Liver (tissue), 9 donors: ENCODE results near the gene SGK1. TPM values are rescaled to one million over a fixed set of nuclear protein-coding genes. Genes with fewer than 3 reads are reported as not detected.

Experiments used
- DNase-seq: peaks from one replicate; pipeline ENCODE4 v3.0.0-alpha.2; 2017; ENCODE audit warnings: low spot score
- H3K27ac ChIP-seq, 2 donors: one replicate each; pipeline ENCODE4 v1.7.0; 2013; ENCODE audit warnings: inconsistent platforms in 2 of 2, low read length in 2 of 2, control low read depth in 1 of 2, low read depth in 1 of 2, mild to moderate bottlenecking in 1 of 2
- H3K27me3 ChIP-seq, 4 donors: one replicate each; pipeline versions ENCODE4 v1.6.1 to v1.7.0; 2013; ENCODE audit warnings: low read length in 3 of 4, inconsistent platforms in 1 of 4, mild to moderate bottlenecking in 1 of 4, moderate library complexity in 1 of 4; ENCODE audit not compliant: control insufficient read depth in 4 of 4, insufficient read depth in 4 of 4
- H3K36me3 ChIP-seq, 4 donors: one replicate each; pipeline versions ENCODE4 v1.6.1 to v1.7.0; 2013; ENCODE audit warnings: low read length in 3 of 4, mild to moderate bottlenecking in 3 of 4, low read depth in 1 of 4, moderate library complexity in 1 of 4; ENCODE audit not compliant: control insufficient read depth in 4 of 4, insufficient read depth in 3 of 4
- H3K4me1 ChIP-seq, 4 donors: one replicate each; pipeline versions ENCODE4 v1.6.1 to v1.7.0; 2013; ENCODE audit warnings: low read length in 3 of 4, mild to moderate bottlenecking in 3 of 4, moderate library complexity in 1 of 4; ENCODE audit not compliant: control insufficient read depth in 4 of 4, insufficient read depth in 4 of 4
- H3K4me3 ChIP-seq, 3 donors: one replicate each; pipeline versions ENCODE4 v1.6.1 to v1.7.0; 2013; ENCODE audit warnings: low read length in 3 of 3, control low read depth in 1 of 3, low read depth in 1 of 3, mild to moderate bottlenecking in 1 of 3
- H3K9ac ChIP-seq, 2 donors: one replicate each; pipeline ENCODE4 v1.7.0; 2013; ENCODE audit warnings: low read length in 2 of 2, mild to moderate bottlenecking in 2 of 2, moderate library complexity in 2 of 2, control low read depth in 1 of 2, low read depth in 1 of 2
- H3K9me3 ChIP-seq, 4 donors: one replicate each; pipeline versions ENCODE4 v1.6.1 to v1.7.0; 2013; ENCODE audit warnings: low read length in 3 of 4; ENCODE audit not compliant: control insufficient read depth in 4 of 4
- EGR1 ChIP-seq, 2 donors: IDR thresholded peaks; 2 replicates each; pipeline ENCODE4 v1.6.1; 2016 to 2018; ENCODE audit warnings: antibody characterized with exemption in 2 of 2, low read depth in 2 of 2
- FOXA1 ChIP-seq: IDR thresholded peaks from 2 replicates; pipeline ENCODE4 v1.6.1; 2016; ENCODE audit warnings: antibody characterized with exemption
- GABPA ChIP-seq, 2 donors: IDR thresholded peaks in 1 of 2; conservative IDR thresholded peaks in 1 of 2; 2 replicates each; pipeline ENCODE4 v1.6.1; 2016; ENCODE audit warnings: antibody characterized with exemption in 2 of 2, mild to moderate bottlenecking in 1 of 2, moderate library complexity in 1 of 2
- HNF4A ChIP-seq, 2 donors: conservative IDR thresholded peaks; 2 replicates each; pipeline ENCODE4 v1.6.1; 2016; ENCODE audit warnings: antibody characterized with exemption in 2 of 2, mild to moderate bottlenecking in 2 of 2
- JUND ChIP-seq, 2 donors: IDR thresholded peaks; 2 replicates each; pipeline ENCODE4 v1.6.1; 2016; ENCODE audit warnings: antibody characterized with exemption in 2 of 2
- NR2F2 ChIP-seq: IDR thresholded peaks from 2 replicates; pipeline ENCODE4 v1.6.1; 2016; ENCODE audit warnings: antibody characterized with exemption
- RXRA ChIP-seq, 2 donors: IDR thresholded peaks; 2 replicates each; pipeline ENCODE4 v1.6.1; 2017 to 2018; ENCODE audit warnings: antibody characterized with exemption in 2 of 2, mild to moderate bottlenecking in 1 of 2
- TAF1 ChIP-seq: conservative IDR thresholded peaks from 2 replicates; pipeline ENCODE4 v1.6.1; 2016; ENCODE audit warnings: antibody characterized with exemption, mild to moderate bottlenecking
- WGBS: extraction: QIAGEN DNeasy Blood & Tissue Kit; methylation state at CpG from one replicate; pipeline ENCODE4 v1.1.7; 2013; 5-methylcytosine and 5-hydroxymethylcytosine counted together
- polyA plus RNA-seq, 2 donors: library from polyadenylated mRNA; stranded (reverse) in 1 of 2; unstranded in 1 of 2; fragments of 200-250 nt in 1 of 2; fragments of >200 nt in 1 of 2; fragmentation: Nextera tagmentation in 1 of 2; extraction: Ambion mirVana in 1 of 2; gene quantifications; one replicate each; pipeline versions ENCODE4 v1.2.1 to v1.2.3, GENCODE V29; 2013 to 2015
- total RNA-seq, 2 donors: library from RNA; depleted of rRNA; stranded (reverse); fragments of >200 nt; gene quantifications; one replicate each; pipeline ENCODE4 v1.2.3, GENCODE V29; 2014
- TF ChIP-seq, protein P1 (sequence below): IDR thresholded peaks from 2 replicates; pipeline ENCODE4 v1.6.1; 2016; ENCODE audit warnings: antibody characterized with exemption, mild to moderate bottlenecking
- TF ChIP-seq, protein P2 (sequence below): IDR thresholded peaks from 2 replicates; pipeline ENCODE4 v1.6.1; 2016; ENCODE audit warnings: antibody characterized with exemption
- TF ChIP-seq, protein P3 (sequence below): fragments of 150-350 bp; IDR thresholded peaks from 2 replicates; pipeline ENCODE4 v1.5.1; 2017; ENCODE audit warnings: improper control_type of control experiment, low read depth, low read length; ENCODE audit not compliant: missing input control
- TF ChIP-seq, protein P4 (sequence below): IDR thresholded peaks from 2 replicates; pipeline ENCODE4 v1.6.1; 2016; ENCODE audit warnings: antibody characterized with exemption
- donor health status: healthy.
- donor health status: healthy.
- donor health status: healthy.
- donor health status: healthy.
- donor health status: healthy.

SGK1 gene
- total and polyA plus RNA-seq, 4 donors: 28.0 to 113 (median 35.4) TPM

DNA sequence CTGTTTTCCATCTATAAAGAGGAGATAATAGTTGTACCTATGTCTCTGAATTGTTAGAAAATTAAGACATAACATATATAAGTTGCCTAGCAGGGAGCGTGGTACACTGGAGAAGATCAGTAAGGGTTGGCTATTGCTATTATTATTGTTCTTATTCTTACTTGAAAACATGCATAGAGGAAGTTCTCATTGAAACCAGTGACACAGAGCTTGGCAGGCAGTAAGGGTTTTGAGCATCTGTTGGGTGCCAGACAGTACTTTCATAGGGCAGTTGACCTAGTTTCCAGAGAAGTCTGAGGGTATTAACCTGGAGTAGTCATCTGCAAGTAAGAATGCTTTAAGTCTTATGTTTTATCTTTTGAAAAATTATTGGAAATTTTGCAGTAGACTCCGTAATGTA is 13.3 kb upstream of the SGK1 start:
- Histone ChIP-seq H3K27ac (no peak overlapping the region), H3K36me3 (no peaks in the 10 kb centered on the region), H3K4me1 (peaks cover 0 to 3% (median 0%) of the 10 kb centered on the region in 4 donors), H3K9ac (no peak overlapping the region), H3K4me3 (no peak overlapping the region), H3K27me3 (no peaks in the 10 kb centered on the region), H3K9me3 (no peaks in the 10 kb centered on the region)
- over 99% methylated on average over 2 of the region's 2 CpGs for WGBS
- no peak for TF ChIP-seq EGR1 (IDR thresholded peaks at IDR 0.05; ENCODE audit: low read depth in 2 of 2)
- no peak for TF ChIP-seq JUND (IDR thresholded peaks at IDR 0.05)
- TF ChIP-seq, protein P1, sequence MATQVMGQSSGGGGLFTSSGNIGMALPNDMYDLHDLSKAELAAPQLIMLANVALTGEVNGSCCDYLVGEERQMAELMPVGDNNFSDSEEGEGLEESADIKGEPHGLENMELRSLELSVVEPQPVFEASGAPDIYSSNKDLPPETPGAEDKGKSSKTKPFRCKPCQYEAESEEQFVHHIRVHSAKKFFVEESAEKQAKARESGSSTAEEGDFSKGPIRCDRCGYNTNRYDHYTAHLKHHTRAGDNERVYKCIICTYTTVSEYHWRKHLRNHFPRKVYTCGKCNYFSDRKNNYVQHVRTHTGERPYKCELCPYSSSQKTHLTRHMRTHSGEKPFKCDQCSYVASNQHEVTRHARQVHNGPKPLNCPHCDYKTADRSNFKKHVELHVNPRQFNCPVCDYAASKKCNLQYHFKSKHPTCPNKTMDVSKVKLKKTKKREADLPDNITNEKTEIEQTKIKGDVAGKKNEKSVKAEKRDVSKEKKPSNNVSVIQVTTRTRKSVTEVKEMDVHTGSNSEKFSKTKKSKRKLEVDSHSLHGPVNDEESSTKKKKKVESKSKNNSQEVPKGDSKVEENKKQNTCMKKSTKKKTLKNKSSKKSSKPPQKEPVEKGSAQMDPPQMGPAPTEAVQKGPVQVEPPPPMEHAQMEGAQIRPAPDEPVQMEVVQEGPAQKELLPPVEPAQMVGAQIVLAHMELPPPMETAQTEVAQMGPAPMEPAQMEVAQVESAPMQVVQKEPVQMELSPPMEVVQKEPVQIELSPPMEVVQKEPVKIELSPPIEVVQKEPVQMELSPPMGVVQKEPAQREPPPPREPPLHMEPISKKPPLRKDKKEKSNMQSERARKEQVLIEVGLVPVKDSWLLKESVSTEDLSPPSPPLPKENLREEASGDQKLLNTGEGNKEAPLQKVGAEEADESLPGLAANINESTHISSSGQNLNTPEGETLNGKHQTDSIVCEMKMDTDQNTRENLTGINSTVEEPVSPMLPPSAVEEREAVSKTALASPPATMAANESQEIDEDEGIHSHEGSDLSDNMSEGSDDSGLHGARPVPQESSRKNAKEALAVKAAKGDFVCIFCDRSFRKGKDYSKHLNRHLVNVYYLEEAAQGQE: no peak
- TF ChIP-seq GABPA (IDR thresholded peaks at IDR 0.05 in 1 of 2, conservative IDR thresholded peaks at IDR 0.05 in 1 of 2): no peak
- no peak for TF ChIP-seq HNF4A (conservative IDR thresholded peaks at IDR 0.05)
- TF ChIP-seq, protein P2, sequence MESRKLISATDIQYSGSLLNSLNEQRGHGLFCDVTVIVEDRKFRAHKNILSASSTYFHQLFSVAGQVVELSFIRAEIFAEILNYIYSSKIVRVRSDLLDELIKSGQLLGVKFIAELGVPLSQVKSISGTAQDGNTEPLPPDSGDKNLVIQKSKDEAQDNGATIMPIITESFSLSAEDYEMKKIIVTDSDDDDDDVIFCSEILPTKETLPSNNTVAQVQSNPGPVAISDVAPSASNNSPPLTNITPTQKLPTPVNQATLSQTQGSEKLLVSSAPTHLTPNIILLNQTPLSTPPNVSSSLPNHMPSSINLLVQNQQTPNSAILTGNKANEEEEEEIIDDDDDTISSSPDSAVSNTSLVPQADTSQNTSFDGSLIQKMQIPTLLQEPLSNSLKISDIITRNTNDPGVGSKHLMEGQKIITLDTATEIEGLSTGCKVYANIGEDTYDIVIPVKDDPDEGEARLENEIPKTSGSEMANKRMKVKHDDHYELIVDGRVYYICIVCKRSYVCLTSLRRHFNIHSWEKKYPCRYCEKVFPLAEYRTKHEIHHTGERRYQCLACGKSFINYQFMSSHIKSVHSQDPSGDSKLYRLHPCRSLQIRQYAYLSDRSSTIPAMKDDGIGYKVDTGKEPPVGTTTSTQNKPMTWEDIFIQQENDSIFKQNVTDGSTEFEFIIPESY: no peak
- no peak for TF ChIP-seq FOXA1
- TF ChIP-seq, protein P3, sequence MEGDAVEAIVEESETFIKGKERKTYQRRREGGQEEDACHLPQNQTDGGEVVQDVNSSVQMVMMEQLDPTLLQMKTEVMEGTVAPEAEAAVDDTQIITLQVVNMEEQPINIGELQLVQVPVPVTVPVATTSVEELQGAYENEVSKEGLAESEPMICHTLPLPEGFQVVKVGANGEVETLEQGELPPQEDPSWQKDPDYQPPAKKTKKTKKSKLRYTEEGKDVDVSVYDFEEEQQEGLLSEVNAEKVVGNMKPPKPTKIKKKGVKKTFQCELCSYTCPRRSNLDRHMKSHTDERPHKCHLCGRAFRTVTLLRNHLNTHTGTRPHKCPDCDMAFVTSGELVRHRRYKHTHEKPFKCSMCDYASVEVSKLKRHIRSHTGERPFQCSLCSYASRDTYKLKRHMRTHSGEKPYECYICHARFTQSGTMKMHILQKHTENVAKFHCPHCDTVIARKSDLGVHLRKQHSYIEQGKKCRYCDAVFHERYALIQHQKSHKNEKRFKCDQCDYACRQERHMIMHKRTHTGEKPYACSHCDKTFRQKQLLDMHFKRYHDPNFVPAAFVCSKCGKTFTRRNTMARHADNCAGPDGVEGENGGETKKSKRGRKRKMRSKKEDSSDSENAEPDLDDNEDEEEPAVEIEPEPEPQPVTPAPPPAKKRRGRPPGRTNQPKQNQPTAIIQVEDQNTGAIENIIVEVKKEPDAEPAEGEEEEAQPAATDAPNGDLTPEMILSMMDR: no peak
- TF ChIP-seq, protein P4, sequence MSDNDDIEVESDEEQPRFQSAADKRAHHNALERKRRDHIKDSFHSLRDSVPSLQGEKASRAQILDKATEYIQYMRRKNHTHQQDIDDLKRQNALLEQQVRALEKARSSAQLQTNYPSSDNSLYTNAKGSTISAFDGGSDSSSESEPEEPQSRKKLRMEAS: no peak
- no peak for TF ChIP-seq NR2F2
- TF ChIP-seq RXRA (IDR thresholded peaks at IDR 0.05): no peak
- DNase-seq: no peak

DNA sequence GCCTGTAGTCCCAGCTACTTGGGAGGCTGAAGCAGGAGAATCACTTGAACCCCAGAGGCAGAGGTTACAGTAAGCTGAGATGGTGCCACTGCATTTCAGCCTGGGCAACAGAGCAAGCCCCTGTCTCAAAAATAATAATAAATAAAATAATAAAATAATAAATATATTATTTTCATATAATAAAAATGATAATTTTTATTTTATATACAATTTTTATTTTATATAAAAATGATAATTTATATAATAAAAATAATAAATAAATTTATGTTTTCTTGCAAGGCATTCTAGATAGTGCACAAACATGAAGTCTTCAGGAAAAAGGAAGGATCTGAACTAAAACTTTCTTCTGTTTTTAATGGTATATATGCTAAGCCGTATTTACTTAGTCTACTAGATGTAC is 12.6 kb upstream of the SGK1 start:
- Histone ChIP-seq H3K4me3 (no peak overlapping the region), H3K9me3 (peaks cover 0 to 2% (median 1%) of the 10 kb centered on the region in 4 donors), H3K36me3 (no peaks in the 10 kb centered on the region), H3K9ac (no peak overlapping the region), H3K27me3 (no peaks in the 10 kb centered on the region), H3K4me1 (peaks cover 0 to 3% (median 0%) of the 10 kb centered on the region in 4 donors), H3K27ac (no peak overlapping the region)
- 96% methylated on average over 1 of the region's 1 CpG for WGBS
- TF ChIP-seq TAF1: no peak
- no peak for TF ChIP-seq HNF4A (conservative IDR thresholded peaks at IDR 0.05)
- no peak for DNase-seq
